Spleen (tissue), 11 donors: ENCODE results near the gene PAX5. TPM values are rescaled to one million over a fixed set of nuclear protein-coding genes. Genes with fewer than 3 reads are reported as not detected.
"Not testable (repeated sequence)": the region's sequence is repeated elsewhere in the genome, so short reads cannot be mapped to it uniquely, and the experiment has no call there.

Experiments used
- DNase-seq: peaks from one replicate; pipeline ENCODE4 v3.0.0-alpha.2; 2020
- H3K27ac ChIP-seq, 8 donors: fragments of 200-600 bp; sonication (generic) in 7 of 8; 1 replicate in 4 of 8; 2 replicates in 4 of 8; pipeline versions ENCODE4 v1.5.0 to v1.8.0; 2016 to 2021; ENCODE audit warnings: inconsistent platforms in 4 of 8, mild to moderate bottlenecking in 4 of 8, moderate library complexity in 1 of 8
- H3K27me3 ChIP-seq, 7 donors: fragments of 200-600 bp; sonication (generic) in 6 of 7; replicated peaks in 1 of 7; 1 replicate in 4 of 7; 2 replicates in 3 of 7; pipeline versions ENCODE4 v1.5.0 to v1.8.0; 2016 to 2021; ENCODE audit warnings: inconsistent platforms in 3 of 7, mild to moderate bottlenecking in 1 of 7
- H3K36me3 ChIP-seq, 6 donors: fragments of 200-600 bp; sonication (generic) in 5 of 6; 1 replicate in 4 of 6; 2 replicates in 2 of 6; pipeline versions ENCODE4 v1.5.0 to v1.8.0; 2016 to 2021; ENCODE audit warnings: inconsistent platforms in 2 of 6
- H3K4me1 ChIP-seq, 6 donors: fragments of 200-600 bp; sonication (generic) in 5 of 6; 1 replicate in 3 of 6; 2 replicates in 3 of 6; pipeline versions ENCODE4 v1.5.0 to v1.8.0; 2016 to 2021; ENCODE audit warnings: inconsistent platforms in 3 of 6
- H3K4me3 ChIP-seq, 8 donors: fragments of 200-600 bp; sonication (generic) in 7 of 8; 1 replicate in 4 of 8; 2 replicates in 4 of 8; pipeline versions ENCODE4 v1.5.0 to v1.8.0; 2016 to 2021; ENCODE audit warnings: inconsistent platforms in 4 of 8, mild to moderate bottlenecking in 4 of 8, moderate library complexity in 2 of 8
- H3K9me3 ChIP-seq, 8 donors: fragments of 200-600 bp; sonication (generic) in 7 of 8; 1 replicate in 4 of 8; 2 replicates in 4 of 8; pipeline versions ENCODE4 v1.5.0 to v1.8.0; 2016 to 2021; ENCODE audit warnings: inconsistent platforms in 4 of 8
- POLR2A ChIP-seq, 3 donors: fragments of 450-650 bp; IDR thresholded peaks; one replicate each; pipeline ENCODE4 v1.5.1; 2017; ENCODE audit warnings: antibody characterized with exemption in 3 of 3, mild to moderate bottlenecking in 1 of 3
- POLR2AphosphoS5 ChIP-seq, 3 donors: sonication (generic); formaldehyde crosslinking; IDR thresholded peaks; one replicate each; pipeline ENCODE4 v1.5.1; 2017; ENCODE audit warnings: antibody characterized with exemption in 3 of 3
- WGBS, 5 donors: extraction: QIAGEN DNeasy Blood & Tissue Kit in 3 of 5; methylation state at CpG; one replicate each; pipeline versions ENCODE4 v1.1.5 to v1.1.7; 2013 to 2018; 5-methylcytosine and 5-hydroxymethylcytosine counted together
- intact Hi-C: fragments of 100-400 bp; cut with DNase I; formaldehyde crosslinking; loops from one replicate; pipeline ENCODE4 v1.15.0; 2023; ENCODE audit warnings: low total_unique reads
- polyA plus RNA-seq, 3 donors: library from polyadenylated mRNA; stranded (reverse); fragments of 200-250 nt; gene quantifications; one replicate each; pipeline ENCODE4 v1.2.1, GENCODE V29; 2013
- total RNA-seq, 7 donors: library from RNA; depleted of rRNA in 3 of 7; stranded (reverse); fragments of >200 nt in 3 of 7; fragmentation: NEBNext Ultra II Directional in 4 of 7; extraction: Animal tissue kit (Norgen Biotek cat#: 25700) in 4 of 7; gene quantifications; one replicate each; pipeline versions ENCODE4 v1.1.0 to v1.2.1, GENCODE V29; 2016 to 2021
- TF ChIP-seq, protein P1 (sequence below), 11 experiments: fragments of 200-600 bp in 7 of 11; fragments of 450-650 bp in 4 of 11; sonication (generic) in 4 of 11; IDR thresholded peaks in 8 of 11; conservative IDR thresholded peaks in 3 of 11; 1 replicate in 7 of 11; 2 replicates in 4 of 11; pipeline versions ENCODE4 v1.4.0 to v1.8.0; 2016 to 2021; ENCODE audit warnings: antibody characterized with exemption in 11 of 11, inconsistent platforms in 4 of 11, mild to moderate bottlenecking in 1 of 11
- donor health status: healthy with polysubstance abuse.
- donor health status: DM: no; HTN: no; CAD: no; lungs with moderate emphysema.
- donor health status: DM: no; HTN: no; CAD: no.
- donor health status: Bipolar disorder and iron deficiency.
- donor health status: healthy.
- donor health status: DM: no; HTN: no; CAD: no.
- donor health status: DM: yes; HTN: yes; CAD: no.

The PAX5 gene
- total and polyA plus RNA-seq, 10 donors: 15.9 to 120 (median 53.0) TPM

DNA sequence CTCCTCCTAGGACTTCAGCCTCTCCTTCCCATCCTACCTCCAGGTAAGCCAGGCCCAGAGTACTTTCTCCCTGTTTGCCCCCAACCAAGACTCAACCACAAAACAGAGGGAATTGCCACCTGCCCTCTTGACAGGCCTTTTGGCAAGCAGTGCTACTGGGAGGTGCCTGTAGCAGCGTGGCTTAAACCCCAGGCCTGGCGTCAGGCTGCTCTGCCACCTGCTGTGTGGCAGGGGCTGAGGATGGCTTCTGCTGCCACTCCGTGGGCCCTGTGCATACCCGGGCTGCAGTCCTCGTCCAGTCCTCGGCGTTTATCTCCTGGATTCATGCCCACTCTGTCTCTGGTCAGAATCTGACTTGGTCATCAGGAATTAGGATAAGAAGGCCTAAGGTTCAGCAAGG is 163.1 kb downstream of the PAX5 start:
- Histone ChIP-seq H3K27me3 (peaks cover 0 to 21% (median 0%) of the 10 kb centered on the region in 7 donors), H3K4me3 (no peak overlapping the region), H3K27ac (no peak overlapping the region), H3K4me1 (peaks cover 0 to 17% (median 0%) of the 10 kb centered on the region in 6 donors), H3K36me3 (peaks cover 0 to 19% (median 0%) of the 10 kb centered on the region in 6 donors), H3K9me3 (no peaks in the 10 kb centered on the region)
- peak in 1 of 3 donors; percentile 19 for TF ChIP-seq POLR2AphosphoS5 (IDR thresholded peaks at IDR 0.05)
- TF ChIP-seq, protein P1, sequence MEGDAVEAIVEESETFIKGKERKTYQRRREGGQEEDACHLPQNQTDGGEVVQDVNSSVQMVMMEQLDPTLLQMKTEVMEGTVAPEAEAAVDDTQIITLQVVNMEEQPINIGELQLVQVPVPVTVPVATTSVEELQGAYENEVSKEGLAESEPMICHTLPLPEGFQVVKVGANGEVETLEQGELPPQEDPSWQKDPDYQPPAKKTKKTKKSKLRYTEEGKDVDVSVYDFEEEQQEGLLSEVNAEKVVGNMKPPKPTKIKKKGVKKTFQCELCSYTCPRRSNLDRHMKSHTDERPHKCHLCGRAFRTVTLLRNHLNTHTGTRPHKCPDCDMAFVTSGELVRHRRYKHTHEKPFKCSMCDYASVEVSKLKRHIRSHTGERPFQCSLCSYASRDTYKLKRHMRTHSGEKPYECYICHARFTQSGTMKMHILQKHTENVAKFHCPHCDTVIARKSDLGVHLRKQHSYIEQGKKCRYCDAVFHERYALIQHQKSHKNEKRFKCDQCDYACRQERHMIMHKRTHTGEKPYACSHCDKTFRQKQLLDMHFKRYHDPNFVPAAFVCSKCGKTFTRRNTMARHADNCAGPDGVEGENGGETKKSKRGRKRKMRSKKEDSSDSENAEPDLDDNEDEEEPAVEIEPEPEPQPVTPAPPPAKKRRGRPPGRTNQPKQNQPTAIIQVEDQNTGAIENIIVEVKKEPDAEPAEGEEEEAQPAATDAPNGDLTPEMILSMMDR (IDR thresholded peaks at IDR 0.05 in 8 of 11, conservative IDR thresholded peaks at IDR 0.05 in 3 of 11): no peak
- peak; percentile 66 for DNase-seq
- intact Hi-C loops: loop anchor here (10.0 kb wide), 1 partner anchor 464 kb away; no protein-coding TSS in a partner anchor
- WGBS, 5 donors: 54 to 77% (median 65%) methylated on average over 7 of the region's 7 CpGs

DNA sequence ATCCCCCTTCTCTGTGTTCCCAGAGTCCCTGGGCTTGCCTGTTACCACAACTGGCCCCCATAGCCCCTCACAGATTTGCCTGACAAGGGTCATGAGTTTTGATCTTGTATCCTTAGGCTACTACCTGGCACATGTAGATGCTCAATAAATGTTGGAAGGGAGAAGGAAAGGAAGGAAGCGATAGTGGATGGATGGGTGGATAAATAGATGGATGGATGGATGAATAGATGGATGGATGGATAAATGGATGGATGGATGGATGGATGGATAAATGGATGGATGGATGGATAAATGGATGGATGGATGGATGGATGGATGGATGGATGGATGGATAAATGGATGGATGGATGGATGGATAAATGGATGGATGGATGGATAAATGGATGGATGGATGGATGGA is 164.5 kb downstream of the PAX5 start:
- not testable (repeated sequence) for H3K27ac ChIP-seq, DNase-seq, H3K9me3 ChIP-seq, H3K4me3 ChIP-seq
- intact Hi-C loops: loop anchor here (10.0 kb wide), 1 partner anchor 465 kb away; no protein-coding TSS in a partner anchor
- H3K36me3 ChIP-seq: peaks cover 0 to 24% (median 0%) of the 10 kb centered on the region in 6 donors
- H3K4me1 ChIP-seq: peaks cover 0 to 21% (median 0%) of the 10 kb centered on the region in 6 donors
- WGBS, 5 donors: 94 to 100% (median 96%) methylated on average over 1 of the region's 1 CpG
- H3K27me3 ChIP-seq: peaks cover 0 to 21% (median 0%) of the 10 kb centered on the region in 7 donors

DNA sequence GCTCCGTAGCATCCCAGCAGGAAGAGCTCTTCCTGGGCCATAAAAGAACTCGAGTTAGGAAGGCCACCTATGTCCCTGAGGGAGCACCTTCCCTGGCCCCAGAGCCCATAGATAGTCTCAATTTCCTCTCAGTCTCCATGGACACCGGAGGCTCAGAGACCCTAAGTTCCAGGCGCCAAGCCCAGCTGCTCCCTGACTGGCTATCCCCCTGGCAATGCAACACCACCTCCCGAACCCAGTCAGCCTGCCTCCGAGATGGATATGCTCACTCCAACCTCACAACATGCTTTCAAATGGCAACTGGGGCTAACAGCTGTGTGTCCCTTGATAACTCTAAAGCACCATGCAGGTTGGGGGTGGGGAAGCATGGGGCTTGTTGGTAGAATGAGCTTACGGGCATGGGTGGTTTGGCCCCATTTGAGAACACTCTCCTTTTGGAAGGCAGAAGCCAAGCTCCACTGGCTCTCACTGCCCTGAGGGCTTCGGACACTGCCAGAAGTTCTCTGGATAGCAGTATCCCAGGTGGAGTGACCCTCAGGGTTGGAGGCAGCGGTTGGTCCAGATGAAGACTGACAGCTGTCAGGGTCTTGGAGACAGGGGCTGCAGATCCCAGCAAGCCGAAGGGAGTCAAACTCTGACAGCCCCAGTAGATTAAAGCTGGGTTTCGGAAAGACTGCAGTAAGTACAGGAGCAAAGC is 165.3 kb downstream of the PAX5 start:
- Histone ChIP-seq H3K4me3 (no peak overlapping the region), H3K9me3 (no peaks in the 10 kb centered on the region), H3K27me3 (peaks cover 0 to 21% (median 0%) of the 10 kb centered on the region in 7 donors), H3K27ac (no peak overlapping the region), H3K4me1 (peaks cover 0 to 14% (median 0%) of the 10 kb centered on the region in 6 donors), H3K36me3 (peaks cover 0 to 31% (median 0%) of the 10 kb centered on the region in 6 donors)
- TF ChIP-seq POLR2A (IDR thresholded peaks at IDR 0.05) (no peak), POLR2AphosphoS5 (IDR thresholded peaks at IDR 0.05) (no peak)
- WGBS, 5 donors: 60 to 80% (median 70%) methylated on average over 9 to 11 of the region's 11 CpGs
- intact Hi-C loops: no loop called here
- peak; percentile 41 for DNase-seq

DNA sequence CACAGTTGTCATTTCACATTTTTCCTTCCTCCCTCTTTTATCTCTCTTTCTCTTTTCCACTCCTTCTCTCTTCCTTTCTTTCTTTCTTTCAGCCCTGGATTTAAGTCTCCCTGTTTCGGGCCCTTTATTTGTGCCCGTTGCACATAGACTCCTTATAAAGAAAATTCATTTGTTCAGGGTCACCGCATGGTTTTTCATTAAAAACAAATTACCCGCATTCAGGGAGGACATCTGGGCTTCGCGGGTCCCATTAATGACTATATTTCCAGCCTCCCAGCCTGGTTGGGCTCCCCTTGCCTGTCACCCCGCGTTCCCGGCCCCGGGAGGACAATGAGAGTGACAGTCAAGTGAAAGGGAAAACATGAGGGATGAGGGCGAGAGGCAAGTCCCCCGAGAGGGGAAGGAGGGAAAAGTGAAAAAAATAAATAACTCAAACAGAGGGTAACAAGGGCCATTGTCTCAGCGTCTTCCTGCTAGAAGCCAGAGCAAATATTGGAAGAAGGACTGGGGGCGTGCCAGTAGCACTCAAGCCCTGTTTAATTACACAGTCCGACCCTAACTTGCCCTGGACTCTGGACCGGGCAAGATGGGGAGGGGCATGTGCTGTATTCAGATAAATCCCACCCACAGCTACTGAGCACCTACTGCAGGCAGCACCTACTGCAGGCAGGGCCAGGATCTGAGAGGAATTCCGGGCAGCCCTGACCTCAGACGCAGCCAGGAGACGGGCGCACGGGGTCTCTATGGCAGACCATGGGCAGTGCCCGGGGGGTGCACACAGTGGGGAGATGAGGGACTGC is 166.2 kb downstream of the PAX5 start:
- intact Hi-C loops: no loop called here
- no peak overlapping the region for H3K27ac ChIP-seq
- no peaks in the 10 kb centered on the region for H3K9me3 ChIP-seq
- WGBS, 5 donors: 56 to 65% (median 63%) methylated on average over 19 to 22 of the region's 22 CpGs
- peaks cover 0 to 10% (median 0%) of the 10 kb centered on the region in 6 donors for H3K4me1 ChIP-seq
- peak; percentile 68 for DNase-seq
- TF ChIP-seq, protein P1 (IDR thresholded peaks at IDR 0.05 in 8 of 11, conservative IDR thresholded peaks at IDR 0.05 in 3 of 11): no peak
- TF ChIP-seq POLR2A (IDR thresholded peaks at IDR 0.05): no peak
- TF ChIP-seq POLR2AphosphoS5 (IDR thresholded peaks at IDR 0.05): no peak
- H3K4me3 ChIP-seq: no peak overlapping the region
- H3K27me3 ChIP-seq: peaks cover 0 to 21% (median 0%) of the 10 kb centered on the region in 7 donors
- H3K36me3 ChIP-seq: peaks cover 0 to 35% (median 0%) of the 10 kb centered on the region in 6 donors

DNA sequence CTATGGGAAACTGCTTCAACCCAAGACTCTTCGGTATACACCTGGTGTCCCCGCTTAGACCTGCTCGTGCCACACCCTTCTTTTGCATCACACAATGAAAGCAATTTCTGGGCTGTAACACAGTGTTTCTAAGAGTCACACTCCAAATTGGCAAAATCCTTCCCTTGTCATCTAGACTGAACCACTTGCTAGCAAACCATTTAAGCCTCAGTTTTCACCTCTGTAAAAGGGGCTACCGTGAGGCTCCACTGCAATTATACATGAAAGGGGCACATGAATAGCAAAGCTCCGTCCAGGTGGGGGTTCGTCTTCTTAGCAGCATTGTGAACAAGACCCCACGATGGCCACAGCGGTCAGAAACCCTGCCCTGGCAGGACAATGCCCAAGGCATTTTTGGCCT is 166.8 kb downstream of the PAX5 start:
- peak; percentile 40 for DNase-seq
- 88 to 93% (median 91%) methylated on average over 8 of the region's 8 CpGs for WGBS, 5 donors
- no peaks in the 10 kb centered on the region for H3K9me3 ChIP-seq
- no peak overlapping the region for H3K4me3 ChIP-seq
- peaks cover 0 to 21% (median 0%) of the 10 kb centered on the region in 7 donors for H3K27me3 ChIP-seq
- TF ChIP-seq POLR2A (IDR thresholded peaks at IDR 0.05) (no peak), POLR2AphosphoS5 (IDR thresholded peaks at IDR 0.05) (no peak)
- TF ChIP-seq, protein P1 (IDR thresholded peaks at IDR 0.05 in 8 of 11, conservative IDR thresholded peaks at IDR 0.05 in 3 of 11): no peak
- peaks cover 0 to 41% (median 0%) of the 10 kb centered on the region in 6 donors for H3K36me3 ChIP-seq
- peaks cover 0 to 10% (median 0%) of the 10 kb centered on the region in 6 donors for H3K4me1 ChIP-seq
- intact Hi-C loops: no loop called here
- H3K27ac ChIP-seq: no peak overlapping the region
